ENCODE data around the gene TMEM41A.

TMEM41A gene

DNA sequence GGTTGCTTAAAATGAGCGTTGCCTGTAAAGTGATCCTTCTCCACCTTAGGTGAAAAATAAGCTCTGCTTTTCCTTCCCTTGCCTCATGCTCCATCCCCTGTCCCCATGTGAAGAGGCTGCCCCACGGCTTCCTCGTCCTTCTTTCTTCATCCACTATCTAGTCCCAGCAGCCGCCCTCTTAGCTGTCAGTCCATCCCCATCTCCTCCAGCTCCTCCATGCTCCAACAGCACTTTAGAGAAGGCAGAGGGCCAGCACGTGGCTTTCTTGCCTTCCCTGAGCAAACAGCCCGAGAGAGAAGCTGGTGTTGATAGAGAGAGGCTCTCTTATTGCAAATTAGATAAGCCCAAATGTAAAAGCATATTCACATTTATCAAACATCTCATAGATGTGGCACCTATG, 9.0 kb upstream of the TMEM41A start:
- Histone ChIP-seq H3K23ac (ENCODE audit: low read length) (no peak overlapping the region), H3K79me2 (ENCODE audit: control insufficient read depth, insufficient read depth, low read length) (no peaks in the 10 kb centered on the region), H2BK120ac (ENCODE audit: low read depth, low read length) (no peak overlapping the region), H3K4me2 (ENCODE audit: low read length) (no peak overlapping the region), H2AK5ac (ENCODE audit: low read length) (no peak overlapping the region), H3K18ac (ENCODE audit: low read length) (no peak overlapping the region), H3K56ac (ENCODE audit: low read length) (no peak overlapping the region), H3K4me1 (ENCODE audit: control insufficient read depth, low read depth, low read length) (no peaks in the 10 kb centered on the region), H3K79me1 (ENCODE audit: low read length) (no peaks in the 10 kb centered on the region), H3K9ac (ENCODE audit: low read length) (no peak overlapping the region), H2BK15ac (replicated peaks; ENCODE audit: low read depth) (no peak overlapping the region), H2BK5ac (ENCODE audit: low read length) (no peak overlapping the region), H4K5ac (ENCODE audit: low read length) (no peak overlapping the region), H3K4me3 (ENCODE audit: low read length) (no peak overlapping the region), H4K8ac (ENCODE audit: low read depth, low read length) (no peak overlapping the region), H3K27ac (ENCODE audit: low read depth, low read length) (no peak overlapping the region), H3K4ac (ENCODE audit: low read depth, low read length) (no peak overlapping the region), H3K36me3 (ENCODE audit: control insufficient read depth, insufficient read depth, low read length) (no peaks in the 10 kb centered on the region), H3K27me3 (ENCODE audit: insufficient read depth, low read length, poor library complexity) (no peaks in the 10 kb centered on the region)
- no peak for DNase-seq
- WGBS (ENCODE audit: extremely low coverage, insufficient coverage, low lambda C conversion rate) = no CpG with 5 or more reads among the region's 6 CpGs

DNA sequence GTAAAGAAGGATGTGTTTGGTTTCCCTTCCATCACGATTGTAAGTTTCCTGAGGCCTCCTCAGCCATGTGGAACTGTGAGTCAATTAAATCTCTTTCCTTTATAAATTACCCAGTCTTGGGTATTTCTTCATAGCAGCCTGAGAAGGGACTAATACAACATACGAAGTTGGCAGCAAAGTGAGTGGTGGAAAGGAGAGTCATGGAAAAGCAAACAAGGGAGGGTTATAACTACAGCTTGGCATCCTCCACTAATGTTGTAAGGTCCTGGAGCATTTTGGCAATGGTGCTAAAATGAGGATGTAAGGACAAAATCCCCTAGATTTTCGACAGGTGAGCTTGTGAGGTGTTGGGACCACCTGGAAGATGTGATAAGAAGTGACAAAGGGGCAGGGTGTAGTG, 5.8 kb upstream of the TMEM41A start:
- no peaks in the 10 kb centered on the region for H3K79me2 ChIP-seq (ENCODE audit: control insufficient read depth, insufficient read depth, low read length)
- no peak overlapping the region for H4K8ac ChIP-seq (ENCODE audit: low read depth, low read length)
- H3K27ac ChIP-seq (ENCODE audit: low read depth, low read length) = no peak overlapping the region
- DNase-seq = no peak
- H3K9ac ChIP-seq (ENCODE audit: low read length) = no peak overlapping the region
- no peaks in the 10 kb centered on the region for H3K36me3 ChIP-seq (ENCODE audit: control insufficient read depth, insufficient read depth, low read length)
- H3K56ac ChIP-seq (ENCODE audit: low read length) = no peak overlapping the region
- H3K27me3 ChIP-seq (ENCODE audit: insufficient read depth, low read length, poor library complexity) = no peaks in the 10 kb centered on the region
- H3K4me1 ChIP-seq (ENCODE audit: control insufficient read depth, low read depth, low read length) = no peaks in the 10 kb centered on the region
- H2BK120ac ChIP-seq (ENCODE audit: low read depth, low read length) = no peak overlapping the region
- H3K23ac ChIP-seq (ENCODE audit: low read length) = no peak overlapping the region
- H3K4ac ChIP-seq (ENCODE audit: low read depth, low read length) = no peak overlapping the region
- H2AK5ac ChIP-seq (ENCODE audit: low read length) = no peak overlapping the region
- no CpG with 5 or more reads among the region's 3 CpGs for WGBS (ENCODE audit: extremely low coverage, insufficient coverage, low lambda C conversion rate)
- no peak overlapping the region for H4K5ac ChIP-seq (ENCODE audit: low read length)
- H3K4me3 ChIP-seq (ENCODE audit: low read length) = no peak overlapping the region
- no peak overlapping the region for H2BK15ac ChIP-seq (replicated peaks; ENCODE audit: low read depth)
- H3K18ac ChIP-seq (ENCODE audit: low read length) = no peak overlapping the region
- H3K79me1 ChIP-seq (ENCODE audit: low read length) = no peaks in the 10 kb centered on the region
- no peak overlapping the region for H3K4me2 ChIP-seq (ENCODE audit: low read length)
- no peak overlapping the region for H2BK5ac ChIP-seq (ENCODE audit: low read length)

DNA sequence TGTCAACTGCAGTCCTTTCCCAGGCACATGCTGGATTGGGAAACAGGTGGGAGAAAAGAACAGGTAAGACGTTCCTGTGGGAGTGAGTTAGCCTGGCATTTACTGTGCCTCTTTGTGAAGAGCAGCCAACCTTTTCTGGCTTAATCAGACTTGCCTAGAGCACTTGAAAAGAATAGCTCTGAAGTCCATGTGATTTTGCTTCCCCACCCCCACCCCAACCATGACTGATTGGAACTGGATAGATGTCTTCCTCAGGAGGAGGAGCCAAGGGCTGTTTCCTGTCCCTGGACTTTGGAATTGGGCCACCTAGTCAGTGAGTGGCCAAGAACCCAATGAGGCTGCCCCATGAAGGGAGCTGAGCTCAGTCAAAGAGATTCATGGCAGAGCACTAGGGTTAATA, 4.7 kb upstream of the TMEM41A start:
- H3K79me1 ChIP-seq (ENCODE audit: low read length) = no peaks in the 10 kb centered on the region
- H4K5ac ChIP-seq (ENCODE audit: low read length) = no peak overlapping the region
- no peak overlapping the region for H3K18ac ChIP-seq (ENCODE audit: low read length)
- no peak overlapping the region for H2BK120ac ChIP-seq (ENCODE audit: low read depth, low read length)
- no peak overlapping the region for H2AK5ac ChIP-seq (ENCODE audit: low read length)
- H3K27ac ChIP-seq (ENCODE audit: low read depth, low read length) = no peak overlapping the region
- H2BK5ac ChIP-seq (ENCODE audit: low read length) = no peak overlapping the region
- H3K36me3 ChIP-seq (ENCODE audit: control insufficient read depth, insufficient read depth, low read length) = no peaks in the 10 kb centered on the region
- no peaks in the 10 kb centered on the region for H3K79me2 ChIP-seq (ENCODE audit: control insufficient read depth, insufficient read depth, low read length)
- H3K9ac ChIP-seq (ENCODE audit: low read length) = no peak overlapping the region
- no peak overlapping the region for H3K4ac ChIP-seq (ENCODE audit: low read depth, low read length)
- H3K4me1 ChIP-seq (ENCODE audit: control insufficient read depth, low read depth, low read length) = no peaks in the 10 kb centered on the region
- DNase-seq = no peak
- no peaks in the 10 kb centered on the region for H3K27me3 ChIP-seq (ENCODE audit: insufficient read depth, low read length, poor library complexity)
- no peak overlapping the region for H2BK15ac ChIP-seq (replicated peaks; ENCODE audit: low read depth)
- no peak overlapping the region for H3K4me3 ChIP-seq (ENCODE audit: low read length)
- H3K23ac ChIP-seq (ENCODE audit: low read length) = no peak overlapping the region
- H3K4me2 ChIP-seq (ENCODE audit: low read length) = no peak overlapping the region
- no peak overlapping the region for H3K56ac ChIP-seq (ENCODE audit: low read length)
- no peak overlapping the region for H4K8ac ChIP-seq (ENCODE audit: low read depth, low read length)
- no CpG with 5 or more reads among the region's 1 CpG for WGBS (ENCODE audit: extremely low coverage, insufficient coverage, low lambda C conversion rate)

DNA sequence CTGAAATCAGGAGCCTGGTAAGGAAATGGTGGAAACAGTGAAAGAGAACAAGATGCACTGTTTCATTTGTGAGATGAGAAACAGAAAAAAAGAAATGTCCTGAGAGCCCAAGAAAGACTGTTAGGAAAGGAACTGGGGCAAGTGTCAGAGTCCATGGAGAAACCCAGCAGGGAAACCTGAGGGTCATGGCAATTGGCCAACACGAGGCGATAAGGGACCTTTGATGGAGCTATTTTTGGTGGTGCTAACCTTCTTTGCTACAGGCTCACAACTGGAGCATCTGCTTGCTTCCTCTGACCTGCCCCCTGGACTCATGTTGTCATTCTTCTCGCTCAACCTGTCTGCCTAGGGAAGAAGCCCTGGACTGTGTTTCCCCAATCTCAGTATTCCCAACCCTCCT, 4.2 kb upstream of the TMEM41A start:
- H3K36me3 ChIP-seq (ENCODE audit: control insufficient read depth, insufficient read depth, low read length) = no peaks in the 10 kb centered on the region
- H3K23ac ChIP-seq (ENCODE audit: low read length) = no peak overlapping the region
- H3K27ac ChIP-seq (ENCODE audit: low read depth, low read length) = no peak overlapping the region
- H3K4me1 ChIP-seq (ENCODE audit: control insufficient read depth, low read depth, low read length) = no peaks in the 10 kb centered on the region
- no peak overlapping the region for H3K4me2 ChIP-seq (ENCODE audit: low read length)
- no peak overlapping the region for H3K18ac ChIP-seq (ENCODE audit: low read length)
- no peak overlapping the region for H3K56ac ChIP-seq (ENCODE audit: low read length)
- no peak overlapping the region for H2BK120ac ChIP-seq (ENCODE audit: low read depth, low read length)
- no peak overlapping the region for H3K9ac ChIP-seq (ENCODE audit: low read length)
- WGBS (ENCODE audit: extremely low coverage, insufficient coverage, low lambda C conversion rate) = no CpG with 5 or more reads among the region's 3 CpGs
- no peaks in the 10 kb centered on the region for H3K27me3 ChIP-seq (ENCODE audit: insufficient read depth, low read length, poor library complexity)
- no peak overlapping the region for H2BK15ac ChIP-seq (replicated peaks; ENCODE audit: low read depth)
- no peak overlapping the region for H3K4ac ChIP-seq (ENCODE audit: low read depth, low read length)
- no peak overlapping the region for H2AK5ac ChIP-seq (ENCODE audit: low read length)
- H4K5ac ChIP-seq (ENCODE audit: low read length) = no peak overlapping the region
- no peak overlapping the region for H3K4me3 ChIP-seq (ENCODE audit: low read length)
- no peaks in the 10 kb centered on the region for H3K79me1 ChIP-seq (ENCODE audit: low read length)
- H2BK5ac ChIP-seq (ENCODE audit: low read length) = no peak overlapping the region
- no peak overlapping the region for H4K8ac ChIP-seq (ENCODE audit: low read depth, low read length)
- no peaks in the 10 kb centered on the region for H3K79me2 ChIP-seq (ENCODE audit: control insufficient read depth, insufficient read depth, low read length)
- DNase-seq = no peak

DNA sequence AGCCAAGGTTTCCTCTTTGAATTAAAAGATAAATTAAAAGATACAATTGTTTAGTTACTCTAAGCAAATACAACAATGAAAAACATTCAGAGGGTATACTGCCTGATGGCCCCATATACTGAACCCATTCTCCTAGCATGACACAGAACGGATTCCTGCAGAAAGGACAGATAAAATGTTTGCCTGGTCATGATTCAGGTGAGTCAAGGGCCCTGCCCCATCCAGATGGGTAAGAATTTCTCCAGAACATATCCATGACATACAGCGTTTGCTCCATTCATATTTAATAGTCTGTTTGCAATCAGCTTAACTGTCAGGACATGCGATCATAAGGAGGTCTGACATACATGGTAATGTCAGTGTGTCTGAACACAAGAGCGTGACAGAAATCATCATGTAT, 8.6 kb downstream of the TMEM41A start:
- no peaks in the 10 kb centered on the region for H3K4me1 ChIP-seq (ENCODE audit: control insufficient read depth, low read depth, low read length)
- H3K27ac ChIP-seq (ENCODE audit: low read depth, low read length) = no peak overlapping the region
- H3K79me1 ChIP-seq (ENCODE audit: low read length) = no peaks in the 10 kb centered on the region
- H4K5ac ChIP-seq (ENCODE audit: low read length) = no peak overlapping the region
- no peak overlapping the region for H3K9ac ChIP-seq (ENCODE audit: low read length)
- no peak overlapping the region for H3K56ac ChIP-seq (ENCODE audit: low read length)
- no peak overlapping the region for H2AK5ac ChIP-seq (ENCODE audit: low read length)
- H3K23ac ChIP-seq (ENCODE audit: low read length) = no peak overlapping the region
- H3K36me3 ChIP-seq (ENCODE audit: control insufficient read depth, insufficient read depth, low read length) = peaks cover 6% of the 10 kb centered on the region
- no peak for DNase-seq
- no peak overlapping the region for H3K18ac ChIP-seq (ENCODE audit: low read length)
- H3K4ac ChIP-seq (ENCODE audit: low read depth, low read length) = no peak overlapping the region
- H2BK120ac ChIP-seq (ENCODE audit: low read depth, low read length) = no peak overlapping the region
- no peaks in the 10 kb centered on the region for H3K79me2 ChIP-seq (ENCODE audit: control insufficient read depth, insufficient read depth, low read length)
- no CpG with 5 or more reads among the region's 4 CpGs for WGBS (ENCODE audit: extremely low coverage, insufficient coverage, low lambda C conversion rate)
- no peak overlapping the region for H4K8ac ChIP-seq (ENCODE audit: low read depth, low read length)
- no peaks in the 10 kb centered on the region for H3K27me3 ChIP-seq (ENCODE audit: insufficient read depth, low read length, poor library complexity)
- H3K4me2 ChIP-seq (ENCODE audit: low read length) = no peak overlapping the region
- H3K4me3 ChIP-seq (ENCODE audit: low read length) = no peak overlapping the region
- H2BK5ac ChIP-seq (ENCODE audit: low read length) = no peak overlapping the region
- H2BK15ac ChIP-seq (replicated peaks; ENCODE audit: low read depth) = no peak overlapping the region

DNA sequence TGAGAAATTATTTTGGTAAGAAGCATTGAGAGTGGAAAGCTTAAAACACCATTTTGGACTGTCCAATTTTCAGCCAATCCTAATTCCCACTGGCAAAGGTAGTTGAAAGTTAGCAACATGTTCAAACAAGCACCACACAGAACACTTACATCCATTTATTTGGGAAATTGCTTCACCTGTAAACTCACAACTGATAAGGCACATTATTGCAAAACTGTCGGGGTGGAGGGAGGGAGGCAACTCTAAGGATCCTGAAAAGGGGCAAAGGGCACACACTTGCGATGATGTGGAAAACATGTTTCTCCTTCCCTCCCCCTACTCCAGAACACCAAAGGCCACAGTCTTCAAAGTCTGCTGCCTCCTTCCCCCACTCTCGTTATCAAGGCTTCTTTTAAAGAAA, 9.4 kb downstream of the TMEM41A start:
- Histone ChIP-seq H3K9ac (ENCODE audit: low read length) (no peak overlapping the region), H3K27ac (ENCODE audit: low read depth, low read length) (no peak overlapping the region), H3K27me3 (ENCODE audit: insufficient read depth, low read length, poor library complexity) (no peaks in the 10 kb centered on the region), H3K4me2 (ENCODE audit: low read length) (no peak overlapping the region), H3K79me1 (ENCODE audit: low read length) (no peaks in the 10 kb centered on the region), H2BK120ac (ENCODE audit: low read depth, low read length) (no peak overlapping the region), H3K79me2 (ENCODE audit: control insufficient read depth, insufficient read depth, low read length) (no peaks in the 10 kb centered on the region), H2BK15ac (replicated peaks; ENCODE audit: low read depth) (no peak overlapping the region), H3K4me1 (ENCODE audit: control insufficient read depth, low read depth, low read length) (no peaks in the 10 kb centered on the region), H3K4me3 (ENCODE audit: low read length) (no peak overlapping the region), H4K8ac (ENCODE audit: low read depth, low read length) (no peak overlapping the region), H2BK5ac (ENCODE audit: low read length) (no peak overlapping the region), H3K4ac (ENCODE audit: low read depth, low read length) (no peak overlapping the region), H3K36me3 (ENCODE audit: control insufficient read depth, insufficient read depth, low read length) (peaks cover 3% of the 10 kb centered on the region), H3K18ac (ENCODE audit: low read length) (no peak overlapping the region), H3K23ac (ENCODE audit: low read length) (no peak overlapping the region), H4K5ac (ENCODE audit: low read length) (no peak overlapping the region), H2AK5ac (ENCODE audit: low read length) (no peak overlapping the region), H3K56ac (ENCODE audit: low read length) (no peak overlapping the region)
- no peak for DNase-seq
- WGBS (ENCODE audit: extremely low coverage, insufficient coverage, low lambda C conversion rate) = no CpG with 5 or more reads among the region's 3 CpGs
